Activated CD4-positive, alpha-beta T cell treated with anti-CD3 and anti-CD28 coated beads for 4 hours (primary cell): Measurements from ENCODE around the gene L2HGDH.
A peak's percentile ranks its signal among the peaks of the same experiment; 100 is the strongest.

Source experiments
- DNase-seq, 2 donors: peaks; one replicate each; pipeline ENCODE4 v3.0.0-alpha.2; 2020

L2HGDH gene

DNA sequence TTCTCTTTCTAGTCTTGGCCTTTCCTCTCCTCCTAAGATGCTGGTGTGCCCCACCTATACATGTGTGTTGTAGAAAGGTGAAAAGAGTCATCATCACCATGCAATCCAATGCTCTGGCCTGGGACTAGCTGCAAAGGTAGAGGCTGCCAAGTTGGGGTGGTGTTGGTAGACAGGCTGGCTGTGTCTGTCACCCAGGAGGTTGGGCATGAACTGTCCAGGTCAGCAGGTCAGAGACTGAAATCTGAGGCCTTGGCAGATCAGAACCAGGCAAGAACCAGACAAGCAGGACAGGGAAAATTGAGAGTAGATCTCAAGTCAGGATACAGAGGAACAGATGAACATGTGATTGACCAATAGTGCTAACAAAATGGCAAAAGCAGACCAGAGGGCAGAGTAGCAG is 26.2 kb downstream of the L2HGDH start:
- no peak for DNase-seq

DNA sequence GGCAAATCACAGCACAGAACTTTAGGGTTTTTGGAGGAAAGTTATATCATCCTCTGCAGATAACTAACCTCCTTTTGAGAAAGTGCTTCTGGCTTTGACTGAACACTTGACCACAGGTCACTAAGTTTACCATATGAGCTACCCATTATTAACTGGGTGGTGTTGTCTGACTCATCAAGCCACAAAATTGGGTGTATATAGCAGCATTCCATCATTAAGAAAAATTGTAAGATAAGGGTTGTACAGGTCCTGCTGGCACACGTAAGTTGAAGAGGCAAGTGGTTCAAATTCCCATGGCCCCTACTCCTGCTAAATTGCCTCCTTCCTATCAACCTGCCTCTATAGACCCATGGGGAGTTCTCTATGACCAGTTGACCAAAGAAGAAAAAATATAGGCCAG is 39.5 kb downstream of the L2HGDH start:
- no peak for DNase-seq

DNA sequence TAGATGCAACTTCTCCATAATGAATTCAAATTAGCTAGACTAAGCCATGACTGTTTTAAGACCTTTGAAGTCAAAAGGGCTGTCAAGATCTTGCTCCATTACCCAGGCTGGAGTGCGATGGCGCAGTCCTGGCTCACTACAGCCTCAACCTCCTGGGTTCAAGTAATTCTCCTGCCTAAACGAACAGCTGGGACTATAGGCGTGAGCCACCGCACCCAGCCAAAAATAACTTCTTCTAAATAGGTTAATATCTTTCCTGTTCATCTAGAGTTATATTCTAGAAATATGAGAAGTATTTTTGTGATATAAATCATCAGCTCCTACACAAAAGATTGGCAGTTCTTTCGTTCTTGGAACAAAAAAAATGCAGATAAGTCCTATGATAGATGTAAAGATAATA is 41.1 kb downstream of the L2HGDH start:
- DNase-seq: no peak

DNA sequence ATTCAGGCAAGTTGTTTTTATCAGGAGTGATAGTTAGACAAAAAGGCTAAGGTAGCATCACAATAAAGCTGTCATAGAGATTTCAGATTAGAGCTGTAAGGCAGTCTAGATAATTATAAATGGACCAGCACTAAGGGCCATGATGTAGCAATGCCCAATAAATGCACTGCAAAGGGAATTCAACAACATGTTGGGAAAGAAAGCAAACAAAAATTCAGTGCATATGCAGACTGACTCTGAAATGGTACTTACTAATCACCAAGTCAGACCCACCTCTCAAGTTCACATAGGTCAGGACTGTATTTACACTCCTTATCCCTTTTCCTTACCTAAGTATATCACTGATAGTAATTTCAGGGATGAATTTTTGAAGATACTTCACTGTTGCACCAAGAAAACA is 47.0 kb downstream of the L2HGDH start:
- no peak for DNase-seq

DNA sequence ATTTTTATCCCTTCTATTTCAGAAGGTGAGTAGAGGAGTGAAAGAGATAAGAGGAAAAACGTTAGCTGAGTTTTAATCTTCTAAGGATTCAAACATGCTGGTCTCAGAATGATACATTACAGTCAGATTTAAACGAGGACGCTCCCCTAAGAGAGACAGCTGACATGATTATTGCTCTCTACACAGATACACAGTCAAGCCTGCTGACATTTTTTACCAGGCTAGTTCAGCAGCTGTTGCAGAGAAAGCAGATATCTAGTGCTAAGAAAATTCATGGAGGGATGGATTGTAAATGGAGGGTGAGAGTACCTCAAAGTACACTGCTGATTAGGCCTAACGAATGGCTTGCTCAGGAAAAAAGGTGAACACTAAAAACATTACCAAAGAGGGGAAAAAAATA is 48.7 kb downstream of the L2HGDH start:
- DNase-seq: no peak

DNA sequence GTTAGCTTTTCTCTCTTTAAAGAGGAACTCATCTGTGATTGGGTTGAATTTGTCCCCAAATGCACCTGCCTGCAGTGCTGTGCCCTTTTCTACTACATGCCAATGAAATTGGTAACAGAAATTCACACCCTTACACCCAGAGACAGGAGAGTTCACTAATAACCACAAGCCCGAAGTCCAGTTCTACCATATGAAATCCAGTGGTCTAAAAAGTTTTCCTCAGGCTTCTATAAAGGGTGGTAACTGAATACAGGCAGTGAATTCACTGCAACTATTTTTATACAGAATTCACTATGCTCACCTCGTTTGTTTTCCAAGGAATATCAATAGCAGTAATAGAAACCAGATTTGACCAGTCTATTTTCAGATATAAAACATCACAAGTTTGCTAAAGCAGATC is 49.2 kb downstream of the L2HGDH start:
- DNase-seq: no peak

DNA sequence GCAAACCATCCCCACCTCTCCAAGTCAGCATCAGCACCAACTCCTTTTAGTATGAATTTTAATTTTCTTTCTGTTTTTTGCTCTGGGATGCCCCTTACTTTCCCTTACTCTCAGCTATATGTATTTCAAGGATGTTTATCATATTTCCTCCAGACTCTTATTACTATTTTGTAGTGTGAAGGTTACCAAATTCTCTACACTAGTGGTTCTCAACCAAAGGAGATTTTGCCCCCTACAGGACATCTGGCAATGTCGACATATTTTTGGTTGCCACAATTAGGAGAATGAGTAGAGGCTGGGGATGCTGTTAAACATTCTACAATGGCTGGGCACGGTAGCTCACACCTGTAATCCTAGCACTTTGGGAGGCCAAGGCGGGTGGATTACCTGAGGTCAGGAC is 51.5 kb downstream of the L2HGDH start:
- peak in 1 of 2 donors; percentile 26 for DNase-seq

DNA sequence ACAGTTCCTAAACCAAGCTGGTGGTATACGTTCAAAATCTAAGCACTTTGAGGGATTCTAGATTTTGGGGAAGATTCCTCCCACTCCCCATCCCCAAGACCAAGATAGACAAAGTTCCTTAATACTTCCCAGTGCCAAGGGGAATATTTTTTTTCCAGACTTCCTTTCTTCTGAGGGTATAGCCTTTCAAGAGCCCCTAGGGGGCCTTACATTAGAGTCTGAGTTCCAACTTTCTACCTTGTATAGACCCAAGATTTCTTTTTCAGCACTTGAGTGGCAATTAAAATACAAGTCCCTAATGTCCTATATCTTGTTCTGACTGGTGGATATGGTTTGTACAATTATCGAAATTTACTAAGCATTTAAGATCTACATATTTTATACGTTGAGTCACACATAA is 52.0 kb downstream of the L2HGDH start:
- DNase-seq: no peak

DNA sequence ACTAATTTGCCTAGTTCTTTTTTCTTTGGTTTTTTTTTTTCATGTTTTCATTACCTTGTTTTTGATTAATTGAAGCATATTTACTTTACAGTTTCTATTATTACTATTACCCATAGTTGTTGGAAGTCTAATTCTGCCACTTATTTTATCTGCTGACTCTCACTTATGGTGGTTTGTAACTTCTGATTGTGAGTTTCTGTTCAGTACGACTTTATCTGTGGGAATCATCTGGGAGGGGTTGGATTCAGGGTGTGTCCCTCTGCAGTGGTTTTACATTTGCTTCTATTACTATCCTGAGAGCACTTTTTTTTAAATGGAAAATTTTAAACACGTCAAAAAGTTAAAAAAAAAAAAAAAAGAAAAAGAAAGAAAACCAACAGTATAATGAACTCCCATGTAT is 54.3 kb downstream of the L2HGDH start:
- no peak for DNase-seq

DNA sequence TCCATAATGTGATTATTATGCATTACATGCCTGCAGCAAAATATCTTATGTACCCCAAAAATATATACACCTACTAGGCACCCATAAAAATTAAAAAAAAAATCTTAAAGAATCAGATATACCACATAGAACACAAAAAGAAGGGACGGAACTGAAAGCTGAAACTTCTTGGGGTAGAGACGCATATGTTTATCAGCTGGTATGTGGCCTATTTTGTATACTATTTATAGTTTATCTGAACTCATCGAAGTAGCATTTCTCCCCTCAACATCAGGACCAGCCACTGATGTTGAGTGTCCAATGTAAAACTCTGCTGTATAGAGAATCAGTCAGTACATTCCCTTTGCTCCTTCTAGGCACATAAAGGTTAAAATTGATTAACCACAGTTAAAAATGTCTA is 57.8 kb downstream of the L2HGDH start:
- no peak for DNase-seq

DNA sequence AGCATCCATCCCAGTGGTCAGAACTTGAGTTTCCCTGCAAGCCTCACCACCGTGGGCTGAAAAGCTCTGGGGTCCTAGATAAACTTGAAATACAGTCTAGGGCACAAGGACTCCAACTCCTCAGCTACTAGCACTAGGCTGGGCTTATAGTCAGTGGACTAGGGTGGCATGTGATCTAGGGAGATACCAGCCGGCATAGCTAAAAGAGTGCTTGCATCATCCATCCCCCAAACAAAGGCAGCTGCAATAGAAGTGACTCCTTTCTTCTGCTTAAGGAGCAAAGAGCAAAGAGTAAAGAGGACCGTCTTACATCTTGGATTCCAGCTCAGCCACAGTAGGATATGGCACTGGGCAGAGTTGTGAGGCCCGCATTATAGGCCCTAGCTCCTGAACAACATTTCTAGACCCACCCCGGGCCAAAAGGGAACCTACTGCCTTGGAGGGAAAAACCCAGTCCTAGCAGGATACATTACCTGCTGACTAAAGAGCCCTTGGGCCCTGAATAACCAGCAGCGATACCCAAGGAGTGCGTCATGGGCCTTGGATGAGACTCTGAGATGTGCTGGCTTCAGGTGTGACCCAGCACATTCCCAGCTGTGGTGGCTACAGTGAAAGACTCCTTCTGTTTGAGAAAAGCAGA is 62.8 kb downstream of the L2HGDH start:
- no peak for DNase-seq

DNA sequence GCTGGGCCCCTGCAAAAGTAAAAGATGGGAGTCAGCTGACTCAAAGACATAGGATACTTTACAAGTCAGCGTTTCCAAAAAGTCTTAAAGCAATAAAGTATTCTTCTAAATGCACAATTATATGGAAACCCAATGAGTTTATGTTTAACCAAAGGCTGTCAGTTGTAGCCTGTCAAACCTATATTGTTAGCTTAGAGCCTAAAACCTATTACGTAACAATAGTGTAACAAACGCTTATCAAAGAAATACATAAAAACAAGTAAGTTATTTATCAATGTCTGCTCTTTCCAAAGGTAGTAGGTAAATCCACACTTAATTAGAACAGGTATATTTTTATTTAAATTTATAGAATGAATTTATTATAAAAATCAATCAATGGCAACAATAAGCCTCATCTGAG is 64.8 kb downstream of the L2HGDH start:
- no peak for DNase-seq

DNA sequence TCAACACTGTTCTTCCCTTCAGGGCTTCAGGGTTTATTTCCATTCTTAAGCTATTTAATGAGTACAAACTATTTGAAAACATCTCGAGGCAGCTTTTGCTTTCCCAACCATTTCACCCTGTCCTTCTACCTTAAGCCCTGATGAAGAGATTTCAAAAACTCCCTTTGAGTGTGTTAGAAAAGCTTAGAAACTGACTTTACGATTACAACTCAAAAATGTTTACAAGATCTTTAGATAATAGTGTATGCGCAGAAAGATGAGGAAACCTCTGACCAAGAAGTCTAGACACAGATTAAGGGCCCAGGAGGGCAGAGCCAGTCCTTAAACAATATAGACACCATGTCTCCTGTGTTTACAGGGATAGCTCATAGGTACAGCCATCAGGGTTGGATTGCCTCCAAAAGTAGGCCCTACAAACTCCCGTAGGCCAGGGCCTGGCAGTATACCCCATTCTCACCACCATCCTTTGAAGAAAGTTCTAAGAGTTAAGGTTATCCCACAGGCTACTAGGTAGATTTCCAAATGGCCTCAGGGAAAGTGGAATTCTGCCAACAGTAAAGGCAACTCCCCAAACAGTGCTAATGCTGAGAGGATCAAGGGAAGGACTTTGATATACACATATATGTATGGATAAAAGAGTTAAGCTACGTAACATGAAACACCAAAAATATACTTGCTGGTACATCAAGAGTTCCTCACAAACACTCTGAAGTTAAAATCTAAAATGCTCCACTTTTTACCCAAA is 69.3 kb downstream of the L2HGDH start:
- no peak for DNase-seq

DNA sequence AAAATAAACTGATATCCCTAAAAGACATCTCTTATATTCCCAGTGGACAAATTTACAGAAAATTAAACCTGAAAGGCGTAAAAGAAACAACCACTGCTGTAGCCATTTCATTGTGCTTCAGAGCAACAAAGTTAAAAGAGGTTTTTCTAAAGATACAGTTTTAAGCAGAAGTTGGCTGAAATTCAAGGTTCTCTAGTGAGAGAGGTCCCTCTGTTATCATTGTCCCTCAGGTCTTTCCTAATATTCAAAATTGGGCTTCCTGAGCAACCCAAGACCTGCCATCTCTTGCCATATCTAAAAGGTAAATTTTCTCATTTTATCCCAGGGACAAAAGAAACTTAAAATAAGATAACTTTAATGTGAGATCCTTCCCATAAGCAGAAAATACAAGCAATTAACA is 69.9 kb downstream of the L2HGDH start:
- no peak for DNase-seq

DNA sequence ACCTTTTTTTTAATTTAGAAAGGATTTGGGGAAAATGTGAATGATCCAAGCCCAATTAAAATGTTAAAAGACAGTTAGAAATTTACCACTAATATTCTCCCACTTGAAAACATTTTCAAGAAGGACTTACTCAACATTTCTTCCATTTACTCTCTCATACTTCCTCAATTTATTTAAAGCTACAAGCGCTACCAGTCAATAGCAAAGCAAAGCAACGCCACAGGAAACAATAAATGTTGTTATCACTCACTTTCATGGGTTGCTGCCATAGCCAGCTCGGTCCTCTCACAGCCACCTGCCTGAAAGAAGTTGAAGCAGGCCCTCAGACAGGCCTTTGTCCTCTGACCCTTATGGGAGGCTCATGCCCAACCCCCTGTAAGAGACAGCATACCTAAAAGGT is 74.6 kb downstream of the L2HGDH start:
- no peak for DNase-seq

DNA sequence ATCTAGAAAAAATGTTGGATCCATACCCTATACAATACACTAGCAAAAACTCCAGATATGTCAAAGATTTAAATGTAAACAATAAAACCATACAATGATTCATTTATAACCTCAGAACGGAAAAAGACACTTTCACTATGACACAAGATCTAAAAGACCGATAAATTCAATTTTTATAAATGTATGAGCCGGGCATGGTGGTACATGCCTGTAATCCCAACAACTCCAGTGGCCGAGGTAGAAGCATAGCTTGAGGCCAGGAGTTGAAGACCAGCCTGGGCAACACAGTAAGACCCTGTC is 78.1 kb downstream of the L2HGDH start:
- no peak for DNase-seq

DNA sequence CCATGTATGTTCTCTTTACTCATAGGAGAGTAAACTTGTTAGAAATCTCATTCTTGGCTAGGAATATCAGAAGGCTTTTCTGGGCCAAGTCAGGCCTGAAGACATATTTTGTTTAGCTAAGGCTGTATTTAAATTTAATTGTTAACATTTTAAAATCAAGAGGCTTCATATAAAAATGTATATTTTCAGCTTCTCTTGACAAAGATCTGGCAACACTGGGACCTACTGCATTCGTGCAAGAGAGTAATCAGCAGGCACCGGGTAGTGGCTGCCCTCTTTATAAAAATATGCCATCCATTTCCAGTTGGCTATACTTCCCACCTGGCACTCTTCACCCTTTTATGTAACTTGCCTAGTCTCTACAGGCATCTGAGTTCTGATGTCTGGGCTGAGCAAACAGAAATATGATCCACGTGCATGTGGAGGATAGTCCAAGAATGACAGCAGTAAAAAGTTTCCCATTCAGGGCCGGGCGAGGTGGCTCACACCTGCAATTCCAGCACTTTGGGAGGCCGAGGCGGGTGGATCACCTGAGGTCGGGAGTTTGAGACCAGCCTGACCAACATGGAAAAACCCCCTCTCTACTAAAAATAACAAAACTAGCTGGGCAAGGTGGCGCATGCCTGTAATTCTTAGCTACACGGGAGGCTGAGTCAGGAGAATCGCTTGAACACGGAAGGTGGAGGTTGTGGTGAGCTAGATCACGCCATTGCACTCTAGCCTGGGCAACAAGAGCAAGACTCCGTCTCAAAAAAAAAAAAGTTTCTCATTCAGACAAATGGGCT is 78.7 kb downstream of the L2HGDH start:
- DNase-seq: no peak

DNA sequence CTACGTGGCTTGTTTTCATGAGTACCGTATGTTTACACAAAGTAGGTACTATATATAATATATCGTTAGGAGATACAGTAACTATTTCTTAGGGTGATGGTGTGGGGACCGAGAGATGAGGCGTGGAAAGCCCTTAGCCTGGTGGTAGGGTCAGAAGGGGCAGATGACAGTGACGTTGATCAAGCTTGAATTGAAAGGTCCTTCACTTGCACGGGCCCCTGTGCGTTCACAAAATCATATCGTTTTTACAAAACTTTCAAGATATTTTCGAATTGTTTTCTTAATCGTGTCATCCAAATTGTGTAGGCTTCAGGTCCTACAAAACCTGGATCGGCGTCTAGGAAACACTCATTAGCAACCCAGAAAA is 79.8 kb downstream of the L2HGDH start:
- no peak for DNase-seq

DNA sequence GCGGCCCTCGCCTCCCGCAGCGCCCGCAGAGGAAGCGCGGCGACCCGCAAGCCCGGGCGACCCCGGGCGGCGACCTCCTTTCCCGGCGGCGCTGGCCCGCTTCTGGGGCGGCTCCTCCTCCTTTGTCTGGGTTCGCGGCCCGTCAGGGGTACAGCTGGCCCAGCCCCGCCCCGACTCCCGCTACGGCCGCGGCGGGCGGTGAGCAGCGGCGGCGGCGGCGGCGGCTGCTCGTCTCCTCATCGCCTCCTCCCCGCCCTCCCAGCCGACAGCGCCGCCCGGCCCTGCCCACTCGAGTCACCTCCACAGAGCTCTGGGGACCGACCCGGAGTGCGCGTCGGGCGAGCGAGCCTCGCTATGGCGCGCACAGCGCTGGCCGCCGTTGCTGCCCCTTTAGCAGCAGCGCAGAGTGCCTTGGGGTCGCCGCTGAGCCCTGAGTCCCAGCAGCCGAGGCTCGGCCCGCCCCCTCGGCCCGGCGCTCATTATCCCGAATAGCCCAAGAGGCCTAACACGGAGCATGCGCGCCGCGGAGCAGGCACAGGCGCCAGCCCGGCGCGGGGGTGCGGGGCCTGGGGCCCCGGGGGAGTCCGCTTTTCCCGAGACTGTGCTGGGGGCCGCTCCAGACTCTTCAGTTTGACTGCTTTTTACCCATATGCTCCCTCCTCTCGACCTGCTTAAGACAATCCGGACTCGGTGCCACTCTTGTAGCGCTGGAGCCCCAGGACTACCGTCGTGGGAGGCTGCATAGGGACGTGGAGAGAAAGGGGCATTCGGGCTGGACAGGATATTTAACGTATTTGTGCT is 80.4 kb downstream of the L2HGDH start, which contains the start of gene SOS2:
SOS2 (minus strand) TSS at position 104 of the 801 bp plus-strand sequence. CDS start 295 bp downstream, outside the sequence.
- DNase-seq: peak; percentile 74 to 75

DNA sequence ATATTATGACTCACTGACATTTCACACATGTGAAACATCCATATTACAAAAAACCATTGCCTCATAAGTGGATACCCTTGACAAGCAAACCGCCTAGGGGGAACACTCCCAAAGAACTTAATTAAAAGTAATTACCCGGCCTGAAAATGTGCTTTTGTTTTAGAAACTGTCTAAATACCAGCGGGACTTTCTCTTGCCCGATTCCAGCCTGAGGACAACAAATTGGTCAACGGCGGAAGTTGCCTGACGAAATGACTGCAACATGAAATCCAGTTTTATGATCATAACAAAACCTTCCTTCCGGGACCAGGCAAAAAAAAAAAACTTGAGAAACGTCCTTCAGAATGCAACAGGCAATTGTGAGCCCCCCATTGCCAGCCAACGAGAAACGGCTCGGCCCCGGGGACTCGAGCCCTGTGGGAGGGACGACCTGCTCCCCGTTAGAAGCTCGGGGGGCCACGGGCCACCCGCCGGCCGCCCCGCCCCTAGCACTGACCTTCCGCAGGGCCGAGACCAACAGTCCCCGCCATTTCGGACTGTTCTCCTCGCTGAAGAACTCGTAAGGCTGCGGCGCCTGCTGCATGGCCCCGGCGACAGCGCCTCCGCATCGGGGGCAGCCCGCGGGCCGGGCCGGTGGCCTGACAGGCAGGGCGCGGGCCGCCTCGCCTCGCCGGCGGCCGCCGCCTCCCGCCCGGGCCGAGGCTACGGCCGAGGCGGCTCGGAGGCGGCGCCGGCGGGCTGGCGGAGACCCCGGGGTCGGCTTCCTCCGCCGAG is 81.1 kb downstream of the L2HGDH start:
- peak; percentile 16 to 22 for DNase-seq

DNA sequence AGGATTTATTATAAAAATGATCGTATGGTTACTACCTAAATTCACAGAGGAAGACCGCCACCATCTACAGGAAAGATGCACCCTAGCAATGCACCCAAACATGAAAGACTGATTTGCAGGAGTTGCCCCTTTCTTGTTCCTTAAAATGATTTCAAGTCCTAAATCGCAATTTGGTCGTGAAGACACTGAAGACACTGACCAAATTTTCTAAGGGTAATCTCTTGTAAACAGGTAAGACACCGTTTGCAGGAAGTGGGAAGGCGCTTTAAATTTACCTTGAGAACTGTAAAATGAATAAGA is 81.7 kb downstream of the L2HGDH start:
- no peak for DNase-seq

DNA sequence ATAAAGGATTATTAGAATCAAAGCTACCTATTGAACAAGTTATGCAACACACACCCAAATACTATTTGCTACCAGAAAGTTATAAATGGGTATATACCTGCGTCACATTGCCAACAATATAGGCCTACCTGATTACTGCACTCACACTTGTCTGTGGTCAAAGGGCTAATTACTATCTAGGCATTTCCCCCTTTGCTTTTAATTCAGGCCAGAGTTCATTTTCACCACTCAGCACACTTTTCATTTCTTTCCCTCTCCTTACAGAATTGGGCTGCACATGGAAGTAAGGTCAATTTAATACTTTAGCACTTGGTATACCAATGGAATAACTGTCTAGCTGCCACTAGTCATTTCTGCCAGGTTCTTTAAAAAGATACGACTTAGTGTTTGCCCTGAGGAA is 82.3 kb downstream of the L2HGDH start:
- no peak for DNase-seq

DNA sequence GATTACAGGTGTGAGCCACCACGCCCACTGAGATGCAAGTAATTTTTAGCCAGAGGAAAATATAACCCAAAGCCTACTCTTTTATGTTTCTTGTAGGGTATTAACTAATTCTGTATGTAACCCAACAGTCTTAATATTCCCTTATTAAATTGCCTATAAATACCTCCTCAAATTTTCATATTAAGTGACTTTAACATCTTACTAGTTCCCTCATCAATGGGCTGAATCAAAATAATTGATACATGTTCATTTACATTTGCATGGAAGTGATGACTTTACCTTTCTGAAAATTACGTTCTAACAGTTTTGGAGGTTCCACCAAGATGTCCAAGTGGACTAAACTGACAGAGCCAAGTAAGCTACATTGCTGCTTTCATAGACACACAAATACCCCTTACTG is 83.7 kb downstream of the L2HGDH start:
- DNase-seq: no peak
